K562 (cell line): Measurements from ENCODE around the gene ANKS1B. TPM values are rescaled to one million over a fixed set of nuclear protein-coding genes. Genes with fewer than 3 reads are reported as not detected.

Source experiments
- ATAC-seq: fragments of 200-7000 bp; cut with Tn5 transposase; 3 replicates; pipeline ENCODE4 v1.9.1; 2020; ENCODE audit warnings: moderate library complexity
- BruUV-seq: library from RNA; stranded (reverse); fragments of 400-500 nt; replicated peaks from 2 replicates; lab custom pipeline; 2021; lab: Mats Ljungman, UMichigan
- CTCF ChIA-PET: fragments of 300-600 bp; formaldehyde crosslinking; extraction: SDS; loops from one replicate; lab custom pipeline; 2021; ENCODE audit warnings: low intra/inter-chr PET ratio; lab: Yijun Ruan, JAX
- POLR2A ChIA-PET: fragments of 300-600, 350-650 bp; sonication (Branson Sonifier 250); formaldehyde crosslinking; extraction: SDS; loops from one replicate; lab custom pipeline; 2021; ENCODE audit warnings: antibody characterized with exemption, inconsistent platforms; lab: Yijun Ruan, JAX
- DNase-seq, 4 experiments: peaks; one replicate each; pipeline versions ENCODE4 v3.0.0 to v3.0.0-alpha.2; 2011 to 2018; ENCODE audit warnings: low spot score in 3 of 4, mixed read lengths in 3 of 4; ENCODE audit errors: extremely low read depth in 1 of 4
- FAIRE-seq: peaks from 2 replicates; lab custom pipeline; 2011; peaks lifted over from hg19 to GRCh38; lab: Jason Lieb, UNC
- H2AFZ ChIP-seq: 2 replicates; pipeline ENCODE4 v1.6.0; 2011; ENCODE audit warnings: low read depth, low read length, control low read depth, inconsistent platforms
- H3K27ac ChIP-seq: fragments of 200-600 bp; 3 replicates; pipeline ENCODE4 v1.8.0; 2011; ENCODE audit warnings: low read depth, mild to moderate bottlenecking, control low read depth, inconsistent platforms, low read length, moderate library complexity, mixed read lengths; ENCODE audit errors: extremely low read depth
- H3K27me3 ChIP-seq, 2 experiments: fragments of 300-600 bp in 1 of 2; 2 replicates in 1 of 2; 3 replicates in 1 of 2; pipeline versions ENCODE4 v1.6.0 to v1.8.0; 2011; ENCODE audit warnings: inconsistent platforms in 2 of 2, low read length in 2 of 2, mild to moderate bottlenecking in 1 of 2, mixed read lengths in 1 of 2, moderate library complexity in 1 of 2; ENCODE audit not compliant: control insufficient read depth in 2 of 2, insufficient read depth in 2 of 2
- H3K36me3 ChIP-seq: fragments of 300-600 bp; 3 replicates; pipeline ENCODE4 v1.8.0; 2011; ENCODE audit warnings: mild to moderate bottlenecking, low read length, inconsistent platforms; ENCODE audit not compliant: control insufficient read depth, insufficient read depth
- H3K4me1 ChIP-seq, 2 experiments: fragments of 200-600 bp in 1 of 2; replicated peaks in 1 of 2; 2 replicates in 1 of 2; 3 replicates in 1 of 2; pipeline versions ENCODE4 v1.5.1 to v1.8.0; 2011; ENCODE audit warnings: inconsistent platforms in 2 of 2, low read length in 2 of 2, mild to moderate bottlenecking in 1 of 2, mixed read lengths in 1 of 2, moderate library complexity in 1 of 2; ENCODE audit not compliant: control insufficient read depth in 2 of 2, insufficient read depth in 2 of 2
- H3K4me2 ChIP-seq: 2 replicates; pipeline ENCODE4 v1.6.1; 2011; ENCODE audit warnings: low read length, control low read depth, inconsistent platforms, mixed read lengths; ENCODE audit not compliant: insufficient read depth
- H3K4me3 ChIP-seq: fragments of 200-600 bp; sonication (generic), shearing (Covaris generic); 2 replicates; pipeline ENCODE4 v1.5.1; 2016; ENCODE audit warnings: control low read depth, inconsistent platforms
- H3K79me2 ChIP-seq: fragments of 200-600 bp; 3 replicates; pipeline ENCODE4 v1.8.0; 2011; ENCODE audit warnings: low read length, inconsistent platforms; ENCODE audit not compliant: control insufficient read depth, insufficient read depth
- H3K9ac ChIP-seq, 2 experiments: 2 replicates each; pipeline versions ENCODE4 v1.6.0 to v1.6.1; 2011; ENCODE audit warnings: low read depth in 2 of 2, low read length in 2 of 2, control low read depth in 1 of 2, inconsistent platforms in 1 of 2, mild to moderate bottlenecking in 1 of 2, mixed read lengths in 1 of 2; ENCODE audit not compliant: insufficient read depth in 1 of 2
- H3K9me1 ChIP-seq: one replicate; pipeline ENCODE4 v1.6.0; 2011; ENCODE audit warnings: inconsistent platforms, mild to moderate bottlenecking, low read length, moderate library complexity; ENCODE audit not compliant: control insufficient read depth, insufficient read depth
- H3K9me3 ChIP-seq: replicated peaks from 2 replicates; pipeline ENCODE4 v1.5.1; 2011; ENCODE audit warnings: low read depth, low read length, inconsistent platforms; ENCODE audit not compliant: control insufficient read depth, insufficient read depth
- H4K20me1 ChIP-seq: replicated peaks from 2 replicates; pipeline ENCODE4 v1.6.1; 2011; ENCODE audit warnings: low read length, inconsistent platforms, mixed read lengths; ENCODE audit not compliant: control insufficient read depth, insufficient read depth
- BRD4 ChIP-seq: fragments of 200-600 bp; sonication (generic); IDR thresholded peaks from 2 replicates; pipeline ENCODE4 v1.6.1; 2017; ENCODE audit warnings: inconsistent platforms
- HDAC2 ChIP-seq: fragments of 450-650 bp; IDR thresholded peaks from 2 replicates; pipeline ENCODE4 v1.6.1; 2016; ENCODE audit warnings: mild to moderate bottlenecking
- HNRNPUL1 ChIP-seq: fragments of 200-400 bp; formaldehyde crosslinking; IDR thresholded peaks from 2 replicates; pipeline ENCODE4 v1.6.1; 2017; ENCODE audit warnings: low read length
- KAT2B ChIP-seq: IDR thresholded peaks from one replicate; pipeline ENCODE4 v1.6.1; 2012; ENCODE audit warnings: low read depth, mild to moderate bottlenecking, control low read depth, inconsistent platforms, low read length, moderate library complexity
- MEF2D ChIP-seq: conservative IDR thresholded peaks from 2 replicates; pipeline ENCODE4 v1.6.1; 2016; ENCODE audit warnings: low read depth, missing genetic modification characterization, missing compliant biosample characterization
- PCBP2 ChIP-seq: fragments of 200-400 bp; formaldehyde crosslinking; IDR thresholded peaks from 2 replicates; pipeline ENCODE4 v1.6.1; 2018; ENCODE audit warnings: low read length, low read depth, mild to moderate bottlenecking, moderate library complexity; ENCODE audit not compliant: poor library complexity, severe bottlenecking
- POLR2G ChIP-seq: fragments of 200-400 bp; formaldehyde crosslinking; IDR thresholded peaks from 2 replicates; pipeline ENCODE4 v1.6.1; 2017; ENCODE audit warnings: low read depth, mild to moderate bottlenecking, antibody characterized with exemption, low read length, moderate library complexity
- SMAD4 ChIP-seq: fragments of 250-450 bp; sonication (Bioruptor Pico); conservative IDR thresholded peaks from 2 replicates; pipeline ENCODE4 v1.8.0; 2021; ENCODE audit warnings: inconsistent platforms, mild to moderate bottlenecking, moderate library complexity
- TCFL5 ChIP-seq: fragments of 250-450 bp; sonication (Bioruptor Pico); conservative IDR thresholded peaks from 2 replicates; pipeline ENCODE4 v1.6.1; 2021; ENCODE audit warnings: mild to moderate bottlenecking, moderate library complexity, matching md5 sums
- TEAD4 ChIP-seq, 2 experiments: sonication (generic) in 1 of 2; formaldehyde crosslinking in 1 of 2; IDR thresholded peaks; 2 replicates each; pipeline versions ENCODE4 v1.6.1 to v1.8.0; 2012 to 2022; ENCODE audit warnings: borderline replicate concordance in 1 of 2, inconsistent platforms in 1 of 2, low read length in 1 of 2, mild to moderate bottlenecking in 1 of 2, missing genetic modification reagents in 1 of 2
- ZNF217 ChIP-seq: sonication (generic); formaldehyde crosslinking; IDR thresholded peaks from 2 replicates; pipeline ENCODE4 v1.8.0; 2022; ENCODE audit warnings: mild to moderate bottlenecking, missing genetic modification reagents
- WGBS: fragments of 100-300 bp; shearing (Covaris generic); methylation state at CpG from one replicate; pipeline ENCODE4 v1.1.6; 2016; ENCODE audit warnings: low coverage, mixed read lengths; ENCODE audit not compliant: insufficient coverage; ENCODE audit errors: missing lambda C conversion rate; 5-methylcytosine and 5-hydroxymethylcytosine counted together
- in situ Hi-C: fragments of 300-500 bp; cut with MboI; formaldehyde crosslinking; loops from 4 replicates; pipeline ENCODE4 v1.15.0; 2018; ENCODE audit warnings: inconsistent platforms, mixed read lengths
- intact Hi-C: fragments of 100-400 bp; cut with micrococcal nuclease; formaldehyde crosslinking; loops from 2 replicates; pipeline ENCODE4 v1.14.2; 2022
- polyA plus RNA-seq, 8 experiments: library from polyadenylated mRNA; depleted of rRNA in 4 of 8; stranded (reverse) in 5 of 8; unstranded in 3 of 8; fragments of >200 nt; fragmentation: Nextera tagmentation in 2 of 8; fragmentation: Illumina TruSeq in 1 of 8; extraction: Ambion mirVana in 2 of 8; extraction: Trizol in 1 of 8; gene quantifications; 2 replicates each; pipeline versions ENCODE4 v1.2.1 to v1.2.3, GENCODE V29; 2011 to 2014; ENCODE audit warnings: inconsistent platforms in 1 of 8, missing spikeins in 1 of 8
- total RNA-seq, 7 experiments: library from RNA; depleted of rRNA in 6 of 7; stranded (reverse); fragments of >200 nt in 6 of 7; fragmentation: Illumina TruSeq in 2 of 7; extraction: Trizol in 2 of 7; gene quantifications; 2 replicates each; pipeline versions ENCODE4 v1.2.1 to v1.2.3, GENCODE V29; 2011 to 2021; ENCODE audit warnings: low replicate concordance in 1 of 7
- TF ChIP-seq, protein P1 (sequence below): fragments of 450-650 bp; formaldehyde crosslinking; IDR thresholded peaks from 2 replicates; pipeline ENCODE4 v1.4.0; 2022; ENCODE audit warnings: missing genetic modification characterization
- TF ChIP-seq, protein P2 (sequence below): fragments of 250-450 bp; sonication (Bioruptor Pico); IDR thresholded peaks from 2 replicates; pipeline ENCODE4 v1.8.0; 2022; ENCODE audit warnings: inconsistent platforms, mild to moderate bottlenecking, moderate library complexity, borderline replicate concordance
- TF ChIP-seq, protein P3 (sequence below): fragments of 250-450 bp; sonication (Bioruptor Pico); IDR thresholded peaks from 2 replicates; pipeline ENCODE4 v1.8.0; 2022; ENCODE audit warnings: inconsistent platforms
- TF ChIP-seq, protein P4 (sequence below): sonication (generic); formaldehyde crosslinking; IDR thresholded peaks from 2 replicates; pipeline ENCODE4 v1.8.0; 2023; ENCODE audit warnings: mild to moderate bottlenecking, missing genetic modification reagents

Gene ANKS1B
- total and polyA plus RNA-seq, 9 of the 15 experiments (the other 6 are each of a cell fraction or from before 2014, with no cell fraction given), result 0.04 to 0.47 (median 0.28) TPM; not detected in 4

DNA sequence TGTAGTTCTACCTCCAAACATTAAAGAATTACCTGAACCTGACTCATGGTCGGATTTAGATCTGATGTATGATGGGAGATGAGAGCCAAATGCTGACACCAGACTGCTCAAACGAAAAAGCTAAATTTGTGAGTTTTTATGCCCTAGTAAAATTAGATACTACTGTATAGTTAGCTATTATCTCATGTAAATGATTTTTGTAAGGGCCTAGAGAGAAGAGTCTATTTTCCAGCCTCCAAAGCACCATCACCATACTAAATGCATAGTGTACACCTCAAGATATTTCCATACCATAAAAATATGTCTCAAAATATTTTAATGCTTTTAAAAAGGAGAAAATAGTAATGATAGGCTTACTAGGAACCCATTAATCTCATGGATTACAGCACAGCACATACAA lies 18.3 kb downstream of the ANKS1B start:
- DNase-seq, result no peak
- BruUV-seq, result no TSS peak
- Histone ChIP-seq H4K20me1 (no peaks in the 10 kb centered on the region), H3K9ac (no peak overlapping the region), H2AFZ (no peak overlapping the region), H3K9me3 (no peaks in the 10 kb centered on the region), H3K4me3 (no peak overlapping the region), H3K4me1 (no peaks in the 10 kb centered on the region), H3K79me2 (no peaks in the 10 kb centered on the region), H3K27me3 (no peaks in the 10 kb centered on the region), H3K27ac (no peak overlapping the region), H3K4me2 (no peak overlapping the region), H3K36me3 (no peaks in the 10 kb centered on the region), H3K9me1 (no peaks in the 10 kb centered on the region)
- WGBS, result 0% methylated on average over 2 of the region's 2 CpGs
- in situ Hi-C loops, result loop anchor here (10.0 kb wide), 1 partner anchor 922 kb away; no protein-coding TSS in a partner anchor
- intact Hi-C loops, result no loop called here
- ChIA-PET POLR2A (no interaction called here), CTCF (no interaction called here)
- FAIRE-seq, result no peak
- no peak for ATAC-seq
- TF ChIP-seq ZNF217 (CRISPR knock-in tag), result no peak
- TF ChIP-seq, protein P1, sequence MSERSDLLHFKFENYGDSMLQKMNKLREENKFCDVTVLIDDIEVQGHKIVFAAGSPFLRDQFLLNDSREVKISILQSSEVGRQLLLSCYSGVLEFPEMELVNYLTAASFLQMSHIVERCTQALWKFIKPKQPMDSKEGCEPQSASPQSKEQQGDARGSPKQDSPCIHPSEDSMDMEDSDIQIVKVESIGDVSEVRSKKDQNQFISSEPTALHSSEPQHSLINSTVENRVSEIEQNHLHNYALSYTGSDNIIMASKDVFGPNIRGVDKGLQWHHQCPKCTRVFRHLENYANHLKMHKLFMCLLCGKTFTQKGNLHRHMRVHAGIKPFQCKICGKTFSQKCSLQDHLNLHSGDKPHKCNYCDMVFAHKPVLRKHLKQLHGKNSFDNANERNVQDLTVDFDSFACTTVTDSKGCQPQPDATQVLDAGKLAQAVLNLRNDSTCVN (CRISPR knock-in tag), result no peak
- TF ChIP-seq KAT2B, result no peak
- TF ChIP-seq BRD4, result no peak
- TF ChIP-seq HNRNPUL1, result no peak
- TF ChIP-seq PCBP2, result no peak
- no peak for TF ChIP-seq TEAD4 (IDR thresholded peaks at IDR 0.05; ENCODE audit: low read length)
- no peak for TF ChIP-seq TEAD4 (CRISPR knock-in tag; IDR thresholded peaks at IDR 0.05; ENCODE audit: borderline replicate concordance)
- no peak for TF ChIP-seq SMAD4
- TF ChIP-seq POLR2G, result no peak
- no peak for TF ChIP-seq MEF2D (tag)
- TF ChIP-seq, protein P2, sequence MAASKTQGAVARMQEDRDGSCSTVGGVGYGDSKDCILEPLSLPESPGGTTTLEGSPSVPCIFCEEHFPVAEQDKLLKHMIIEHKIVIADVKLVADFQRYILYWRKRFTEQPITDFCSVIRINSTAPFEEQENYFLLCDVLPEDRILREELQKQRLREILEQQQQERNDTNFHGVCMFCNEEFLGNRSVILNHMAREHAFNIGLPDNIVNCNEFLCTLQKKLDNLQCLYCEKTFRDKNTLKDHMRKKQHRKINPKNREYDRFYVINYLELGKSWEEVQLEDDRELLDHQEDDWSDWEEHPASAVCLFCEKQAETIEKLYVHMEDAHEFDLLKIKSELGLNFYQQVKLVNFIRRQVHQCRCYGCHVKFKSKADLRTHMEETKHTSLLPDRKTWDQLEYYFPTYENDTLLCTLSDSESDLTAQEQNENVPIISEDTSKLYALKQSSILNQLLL (CRISPR knock-in tag), result no peak
- TF ChIP-seq, protein P3, sequence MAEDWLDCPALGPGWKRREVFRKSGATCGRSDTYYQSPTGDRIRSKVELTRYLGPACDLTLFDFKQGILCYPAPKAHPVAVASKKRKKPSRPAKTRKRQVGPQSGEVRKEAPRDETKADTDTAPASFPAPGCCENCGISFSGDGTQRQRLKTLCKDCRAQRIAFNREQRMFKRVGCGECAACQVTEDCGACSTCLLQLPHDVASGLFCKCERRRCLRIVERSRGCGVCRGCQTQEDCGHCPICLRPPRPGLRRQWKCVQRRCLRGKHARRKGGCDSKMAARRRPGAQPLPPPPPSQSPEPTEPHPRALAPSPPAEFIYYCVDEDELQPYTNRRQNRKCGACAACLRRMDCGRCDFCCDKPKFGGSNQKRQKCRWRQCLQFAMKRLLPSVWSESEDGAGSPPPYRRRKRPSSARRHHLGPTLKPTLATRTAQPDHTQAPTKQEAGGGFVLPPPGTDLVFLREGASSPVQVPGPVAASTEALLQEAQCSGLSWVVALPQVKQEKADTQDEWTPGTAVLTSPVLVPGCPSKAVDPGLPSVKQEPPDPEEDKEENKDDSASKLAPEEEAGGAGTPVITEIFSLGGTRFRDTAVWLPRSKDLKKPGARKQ (CRISPR knock-in tag), result no peak
- TF ChIP-seq, protein P4, sequence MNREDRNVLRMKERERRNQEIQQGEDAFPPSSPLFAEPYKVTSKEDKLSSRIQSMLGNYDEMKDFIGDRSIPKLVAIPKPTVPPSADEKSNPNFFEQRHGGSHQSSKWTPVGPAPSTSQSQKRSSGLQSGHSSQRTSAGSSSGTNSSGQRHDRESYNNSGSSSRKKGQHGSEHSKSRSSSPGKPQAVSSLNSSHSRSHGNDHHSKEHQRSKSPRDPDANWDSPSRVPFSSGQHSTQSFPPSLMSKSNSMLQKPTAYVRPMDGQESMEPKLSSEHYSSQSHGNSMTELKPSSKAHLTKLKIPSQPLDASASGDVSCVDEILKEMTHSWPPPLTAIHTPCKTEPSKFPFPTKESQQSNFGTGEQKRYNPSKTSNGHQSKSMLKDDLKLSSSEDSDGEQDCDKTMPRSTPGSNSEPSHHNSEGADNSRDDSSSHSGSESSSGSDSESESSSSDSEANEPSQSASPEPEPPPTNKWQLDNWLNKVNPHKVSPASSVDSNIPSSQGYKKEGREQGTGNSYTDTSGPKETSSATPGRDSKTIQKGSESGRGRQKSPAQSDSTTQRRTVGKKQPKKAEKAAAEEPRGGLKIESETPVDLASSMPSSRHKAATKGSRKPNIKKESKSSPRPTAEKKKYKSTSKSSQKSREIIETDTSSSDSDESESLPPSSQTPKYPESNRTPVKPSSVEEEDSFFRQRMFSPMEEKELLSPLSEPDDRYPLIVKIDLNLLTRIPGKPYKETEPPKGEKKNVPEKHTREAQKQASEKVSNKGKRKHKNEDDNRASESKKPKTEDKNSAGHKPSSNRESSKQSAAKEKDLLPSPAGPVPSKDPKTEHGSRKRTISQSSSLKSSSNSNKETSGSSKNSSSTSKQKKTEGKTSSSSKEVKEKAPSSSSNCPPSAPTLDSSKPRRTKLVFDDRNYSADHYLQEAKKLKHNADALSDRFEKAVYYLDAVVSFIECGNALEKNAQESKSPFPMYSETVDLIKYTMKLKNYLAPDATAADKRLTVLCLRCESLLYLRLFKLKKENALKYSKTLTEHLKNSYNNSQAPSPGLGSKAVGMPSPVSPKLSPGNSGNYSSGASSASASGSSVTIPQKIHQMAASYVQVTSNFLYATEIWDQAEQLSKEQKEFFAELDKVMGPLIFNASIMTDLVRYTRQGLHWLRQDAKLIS (CRISPR knock-in tag), result no peak
- TF ChIP-seq TCFL5 (CRISPR knock-in tag), result no peak
- TF ChIP-seq HDAC2, result no peak
